ENCODE measurements around the gene IFNL4. TPM values are rescaled to one million over a fixed set of nuclear protein-coding genes. Genes with fewer than 3 reads are reported as not detected.

Gene IFNL4
- total RNA-seq = not detected in 2 replicates

GRCh38 chr19:39248806-39249205, at the start of gene IFNL4:
IFNL4 (minus strand) TSS chr19:39248856.

GRCh38 chr19:39296055-39296645, 47.5 kb upstream of the IFNL4 start, which contains the start of gene IFNL1:
IFNL1 (plus strand) TSS chr19:39296407; CDS start chr19:39296422, 15 bp downstream.

GRCh38 chr19:39268085-39268484, 19.4 kb upstream of the IFNL4 start, which contains the start of gene IFNL2:
IFNL2 (plus strand) TSS chr19:39268396; CDS start chr19:39268569, 173 bp downstream.

GRCh38 chr19:39244410-39245100, 4.1 kb downstream of the IFNL4 start, which contains the start of gene IFNL3:
IFNL3 (minus strand) TSS chr19:39245006; CDS start chr19:39244967, 39 bp downstream.

GRCh38 chr19:39203372-39204341, 45.0 kb downstream of the IFNL4 start, which contains the start of gene SYCN:
SYCN (minus strand) TSS chr19:39204263; CDS start chr19:39204254, 9 bp downstream.

GRCh38 chr19:39196860-39197562, 51.6 kb downstream of the IFNL4 start, which contains the start of gene NCCRP1:
NCCRP1 (plus strand) TSS chr19:39196964; CDS start chr19:39196983, 19 bp downstream.

Other genes starting within 250 kb of the IFNL4 start
- 3.4 and 7.3 TPM in 2 replicates for gene FBXO27, start 216.3 kb downstream of the IFNL4 start, total RNA-seq
- gene ACP7, start 164.5 kb downstream of the IFNL4 start, total RNA-seq = not detected in 2 replicates
- 28.9 and 40.7 TPM in 2 replicates for gene PAK4, start 123.1 kb downstream of the IFNL4 start, total RNA-seq
- gene NCCRP1, start 51.9 kb downstream of the IFNL4 start, total RNA-seq = 0.25 TPM in 1 of 2 replicates, not detected in the other
- gene SYCN, start 44.6 kb downstream of the IFNL4 start, total RNA-seq = not detected in 2 replicates
- not detected in 2 replicates for gene IFNL3, start 3.9 kb downstream of the IFNL4 start, total RNA-seq
- gene IFNL2, start 19.5 kb upstream of the IFNL4 start, total RNA-seq = not detected in 2 replicates
- not detected in 2 replicates for gene IFNL1, start 47.6 kb upstream of the IFNL4 start, total RNA-seq
- 0.65 and 1.0 TPM in 2 replicates for gene LRFN1, start 72.0 kb upstream of the IFNL4 start, total RNA-seq
- not detected in 2 replicates for gene GMFG, start 87.2 kb upstream of the IFNL4 start, total RNA-seq
- 94.0 and 133 TPM in 2 replicates for gene SAMD4B, start 93.6 kb upstream of the IFNL4 start, total RNA-seq
- gene PAF1, start 142.2 kb upstream of the IFNL4 start, total RNA-seq = 39.7 and 61.4 TPM in 2 replicates
- gene MED29, start 142.5 kb upstream of the IFNL4 start, total RNA-seq = 46.3 and 64.5 TPM in 2 replicates
- gene ZFP36, start 158.0 kb upstream of the IFNL4 start, total RNA-seq = 15.0 and 34.1 TPM in 2 replicates
- gene PLEKHG2, start 163.8 kb upstream of the IFNL4 start, total RNA-seq = 27.1 and 55.8 TPM in 2 replicates
- gene RPS16, start 187.1 kb upstream of the IFNL4 start, total RNA-seq = 2,011 and 2,213 TPM in 2 replicates
- 75.0 and 75.4 TPM in 2 replicates for gene SUPT5H, start 196.7 kb upstream of the IFNL4 start, total RNA-seq
- gene TIMM50, start 232.0 kb upstream of the IFNL4 start, total RNA-seq = 97.4 and 144 TPM in 2 replicates